HG02981 (cell line): ENCODE measurements around the gene TACR3.
"Not testable (repeated sequence)": the region's sequence is repeated elsewhere in the genome, so short reads cannot be mapped to it uniquely, and the experiment has no call there.

Experiments
- ATAC-seq: cut with Tn5 transposase; IDR thresholded peaks from one replicate; pipeline ENCODE4 v1.9.1; 2021; ENCODE audit warnings: mild to moderate bottlenecking, moderate library complexity; ENCODE audit not compliant: unreplicated experiment

TACR3 gene

GRCh38 chr4:103719830-103720207 is at the start of gene TACR3:
Gene TACR3 (minus strand): TSS chr4:103719985. CDS start chr4:103719675, 310 bp downstream.
- no peak for ATAC-seq

GRCh38 chr4:103757631-103758030 is 37.8 kb upstream of the TACR3 start:
- no peak for ATAC-seq

- ATAC-seq = no peak
Observed at GRCh38 chr4:103756741-103757140, 37.0 kb upstream of the TACR3 start.

- ATAC-seq = no peak
Observed at GRCh38 chr4:103754844-103755243, 35.1 kb upstream of the TACR3 start.

GRCh38 chr4:103753868-103754653 is 34.3 kb upstream of the TACR3 start:
- ATAC-seq = no peak

- not testable (repeated sequence) for ATAC-seq
Observed at GRCh38 chr4:103723150-103723549, 3.4 kb upstream of the TACR3 start.

GRCh38 chr4:103721251-103721650 is 1.5 kb upstream of the TACR3 start:
- ATAC-seq = no peak

GRCh38 chr4:103720661-103721060 is 876 bp upstream of the TACR3 start:
- no peak for ATAC-seq

- no peak for ATAC-seq
Observed at GRCh38 chr4:103719105-103719829, 518 bp downstream of the TACR3 start.

GRCh38 chr4:103692615-103693014 is 27.2 kb downstream of the TACR3 start:
- no peak for ATAC-seq

- ATAC-seq = no peak
Observed at GRCh38 chr4:103673983-103674382, 45.8 kb downstream of the TACR3 start.

- ATAC-seq = not testable (repeated sequence)
Observed at GRCh38 chr4:103666764-103667163, 53.0 kb downstream of the TACR3 start.

- ATAC-seq = no peak
Observed at GRCh38 chr4:103664436-103665075, 55.2 kb downstream of the TACR3 start.

- no peak for ATAC-seq
Observed at GRCh38 chr4:103648541-103648940, 71.2 kb downstream of the TACR3 start.

- ATAC-seq = no peak
Observed at GRCh38 chr4:103645991-103646390, 73.8 kb downstream of the TACR3 start.

- no peak for ATAC-seq
Observed at GRCh38 chr4:103634236-103634635, 85.5 kb downstream of the TACR3 start.

- no peak for ATAC-seq
Observed at GRCh38 chr4:103626296-103626695, 93.5 kb downstream of the TACR3 start.

GRCh38 chr4:103591841-103592240 is 127.9 kb downstream of the TACR3 start:
- ATAC-seq = no peak

- no peak for ATAC-seq
Observed at GRCh38 chr4:103567591-103567990, 152.2 kb downstream of the TACR3 start.

- not testable (repeated sequence) for ATAC-seq
Observed at GRCh38 chr4:103559178-103559577, 160.6 kb downstream of the TACR3 start.
